ENCODE data around the gene TGFBR2. TPM values are rescaled to one million over a fixed set of nuclear protein-coding genes. Genes with fewer than 3 reads are reported as not detected.
"Not testable (repeated sequence)": the region's sequence is repeated elsewhere in the genome, so short reads cannot be mapped to it uniquely, and the experiment has no call there.

Gene TGFBR2
- total and polyA plus RNA-seq, 2 of the 13 experiments (the other 11 are each of a cell fraction or from before 2014, with no cell fraction given), result 82.2 to 187 TPM

DNA sequence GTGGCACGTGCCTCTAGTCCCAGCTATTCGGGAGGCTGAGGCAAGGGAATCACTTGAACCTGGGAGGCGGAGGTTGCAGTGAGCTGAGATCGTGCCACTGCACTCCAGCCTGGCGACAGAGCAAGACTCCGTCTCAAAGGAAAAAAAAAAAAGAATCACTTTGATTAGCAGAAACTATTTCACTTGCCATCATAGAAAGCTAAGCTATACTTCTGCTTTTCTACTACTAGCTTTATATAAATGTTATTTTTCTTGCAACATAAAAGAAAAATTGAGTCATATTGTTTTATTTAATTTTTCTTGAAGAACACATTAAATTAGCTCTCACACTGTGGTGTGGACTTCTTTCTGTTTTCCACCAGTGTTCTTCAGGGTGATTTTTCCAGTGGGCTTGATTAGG is 18.1 kb downstream of the TGFBR2 start:
- peaks cover 18 to 55% of the 10 kb centered on the region in 2 experiments for H3K36me3 ChIP-seq (replicated peaks in 1 of 2; ENCODE audit: control insufficient read depth in 1 of 2, insufficient read depth in 2 of 2, low read length in 2 of 2)
- peak overlapping the region; percentile 79 for H3K27ac ChIP-seq (ENCODE audit: extremely low read length, insufficient read depth, low read length)
- TF ChIP-seq POLR2AphosphoS5 (IDR thresholded peaks at IDR 0.05; ENCODE audit: low read depth, low read length) (0 out of 2 replicates have a peak, but pooled peaks have one; percentile 29), RBM22 (optimal IDR thresholded peaks at IDR 0.05; ENCODE audit: low read length) (peak; percentile 90)
- peaks cover 96% of the 10 kb centered on the region for H4K20me1 ChIP-seq (ENCODE audit: insufficient read depth, low read length)
- H3K79me2 ChIP-seq (ENCODE audit: insufficient read depth, low read length), result peaks cover 98% of the 10 kb centered on the region
- POLR2A ChIA-PET, result interaction anchor here (0.7 to 2.3 kb wide), 3 partner anchors 11 to 18 kb away, joined by 3 to 10 read pairs (median 3); partner anchors contain the start of gene TGFBR2
- in situ Hi-C loops (cut with HindIII; ENCODE audit: extremely low pct_ligation_motif_present, low pct_unique_long_range_greater_than_20kb); DNase-seq (ENCODE audit: low spot score); intact Hi-C loops (cut with micrococcal nuclease; ENCODE audit: unreplicated experiment); FAIRE-seq; H2AFZ ChIP-seq (ENCODE audit: low read length); ATAC-seq; H3K27me3 ChIP-seq (ENCODE audit: control insufficient read depth in 1 of 2, insufficient read depth in 2 of 2, low read length in 2 of 2); H3K4me3 ChIP-seq (replicated peaks in 1 of 3; ENCODE audit: insufficient read depth in 1 of 3, low read depth in 2 of 3, low read length in 3 of 3); BruUV-seq (replicated peaks); H3K9me3 ChIP-seq (ENCODE audit: low read length); CTCF ChIA-PET (ENCODE audit: low intra/inter-chr PET ratio, low total read pairs): not testable (repeated sequence)
- H3K9ac ChIP-seq (ENCODE audit: insufficient read depth, low read depth, low read length), result 0 out of 2 replicates have a peak overlapping the region, but pooled peaks have one; percentile 38
- peaks cover 100% of the 10 kb centered on the region for H3K4me1 ChIP-seq (ENCODE audit: insufficient read depth, low read length)
- H3K4me2 ChIP-seq (ENCODE audit: low read depth, low read length), result peak overlapping the region; percentile 49
- WGBS (ENCODE audit: low lambda C conversion rate), result 70% methylated on average over 6 of the region's 6 CpGs

GRCh38 chr3:30625541-30626438 is 19.4 kb downstream of the TGFBR2 start:
- ATAC-seq, result peak; percentile 90
- POLR2A ChIA-PET, result interaction anchor here (1.0 to 2.3 kb wide), 4 partner anchors 13 to 367 kb away, joined by 3 to 10 read pairs (median 4); partner anchors contain the start of gene TGFBR2
- 1% methylated on average over 4 of the region's 4 CpGs for WGBS (ENCODE audit: low lambda C conversion rate)
- TF ChIP-seq TEAD3 (CRISPR knock-in tag; optimal IDR thresholded peaks at IDR 0.05; ENCODE audit: borderline replicate concordance) (peak; percentile 69), JUN (CRISPR knock-in tag; IDR thresholded peaks at IDR 0.05) (peak; percentile 89), SP5 (CRISPR knock-in tag; IDR thresholded peaks at IDR 0.05; ENCODE audit: borderline replicate concordance, low read depth) (peak; percentile 33; the same call in 1 of the 2 replicates), MAFF (IDR thresholded peaks at IDR 0.05; ENCODE audit: low read depth, low read length) (0 out of 2 replicates have a peak, but pooled peaks have one; percentile 8), TBX2 (CRISPR knock-in tag; IDR thresholded peaks at IDR 0.05; ENCODE audit: borderline replicate concordance) (peak; percentile 48; the same call in 1 of the 2 replicates), ZMYM4 (CRISPR knock-in tag; IDR thresholded peaks at IDR 0.05) (peak; percentile 73), KLF6 (CRISPR knock-in tag; IDR thresholded peaks at IDR 0.05) (0 out of 2 replicates have a peak, but pooled peaks have one; percentile 38), PITX1 (CRISPR knock-in tag; IDR thresholded peaks at IDR 0.05) (peak; percentile 77), GATAD2A (CRISPR knock-in tag; IDR thresholded peaks at IDR 0.05) (peak; percentile 91), ARNT (IDR thresholded peaks at IDR 0.05) (no peak), PCBP2 (optimal IDR thresholded peaks at IDR 0.05; ENCODE audit: low read depth, low read length, poor library complexity, severe bottlenecking) (no peak), GTF2F1 (IDR thresholded peaks at IDR 0.05; ENCODE audit: low read length) (no peak), POLR2AphosphoS5 (IDR thresholded peaks at IDR 0.05; ENCODE audit: low read depth, low read length) (peak; percentile 9; the same call in 1 of the 2 replicates), HOMEZ (CRISPR knock-in tag; IDR thresholded peaks at IDR 0.05; ENCODE audit: low read depth) (peak; percentile 97), ZNF703 (CRISPR knock-in tag; IDR thresholded peaks at IDR 0.05; ENCODE audit: borderline replicate concordance) (no peak), LCORL (IDR thresholded peaks at IDR 0.05) (peak; percentile 83), LCORL (CRISPR knock-in tag; IDR thresholded peaks at IDR 0.05) (peak; percentile 89)

More at GRCh38 chr3:30625541-30626438, 19.4 kb downstream of the TGFBR2 start:
- peak overlapping the region; percentile 47 for H3K9ac ChIP-seq (ENCODE audit: insufficient read depth, low read depth, low read length)
- H4K20me1 ChIP-seq (ENCODE audit: insufficient read depth, low read length), result peaks cover 96% of the 10 kb centered on the region
- H3K27me3 ChIP-seq (ENCODE audit: control insufficient read depth in 1 of 2, insufficient read depth in 2 of 2, low read length in 2 of 2), result no peaks in the 10 kb centered on the region
- FAIRE-seq (peak; percentile 72), DNase-seq (ENCODE audit: low spot score) (peak; percentile 98)
- intact Hi-C loops (cut with micrococcal nuclease; ENCODE audit: unreplicated experiment) (loop anchor here (1.0 kb wide), 1 partner anchor 28 kb away; no protein-coding TSS in a partner anchor), in situ Hi-C loops (cut with HindIII; ENCODE audit: extremely low pct_ligation_motif_present, low pct_unique_long_range_greater_than_20kb) (no loop called here)
- H3K36me3 ChIP-seq (replicated peaks in 1 of 2; ENCODE audit: control insufficient read depth in 1 of 2, insufficient read depth in 2 of 2, low read length in 2 of 2), result peaks cover 15 to 53% of the 10 kb centered on the region in 2 experiments
- BruUV-seq (replicated peaks), result no TSS peak
- peak overlapping the region in 1 of 3 experiments; percentile 32; a peak in 1 of 6 replicates for H3K4me3 ChIP-seq (replicated peaks in 1 of 3; ENCODE audit: insufficient read depth in 1 of 3, low read depth in 2 of 3, low read length in 3 of 3)
- no peaks in the 10 kb centered on the region for H3K9me3 ChIP-seq (ENCODE audit: low read length)
- peak overlapping the region; percentile 64 for H3K4me2 ChIP-seq (ENCODE audit: low read depth, low read length)
- H2AFZ ChIP-seq (ENCODE audit: low read length), result no peak overlapping the region
- peaks cover 100% of the 10 kb centered on the region for H3K4me1 ChIP-seq (ENCODE audit: insufficient read depth, low read length)
- peaks cover 100% of the 10 kb centered on the region for H3K79me2 ChIP-seq (ENCODE audit: insufficient read depth, low read length)
- CTCF ChIA-PET (ENCODE audit: low intra/inter-chr PET ratio, low total read pairs), result no interaction called here
- H3K27ac ChIP-seq (ENCODE audit: extremely low read length, insufficient read depth, low read length), result peak overlapping the region; percentile 79

Data from HepG2 (cell line).